Panc1 (cell line): ENCODE results near the gene ATP6V0B. TPM values are rescaled to one million over a fixed set of nuclear protein-coding genes. Genes with fewer than 3 reads are reported as not detected.

Experiments
- ATAC-seq: fragments of 200-7000 bp; cut with Tn5 transposase; 2 replicates; pipeline ENCODE4 v1.9.1; 2020; ENCODE audit warnings: mild to moderate bottlenecking, moderate library complexity
- BruUV-seq: library from RNA; stranded (reverse); fragments of 400-500 nt; replicated peaks from 2 replicates; lab custom pipeline; 2021; lab: Mats Ljungman, UMichigan
- CTCF ChIA-PET: fragments of 300-600 bp; sonication (Branson Sonifier 250); formaldehyde crosslinking; loops from one replicate; lab custom pipeline; 2022; ENCODE audit warnings: antibody characterized with exemption; lab: Charles Lee
- POLR2A ChIA-PET: fragments of 300-600 bp; sonication (Branson Sonifier 250); formaldehyde crosslinking; loops from one replicate; lab custom pipeline; 2022; ENCODE audit warnings: antibody characterized with exemption; lab: Charles Lee
- DNase-seq: peaks from one replicate; pipeline ENCODE4 v3.0.0-alpha.2; 2010; ENCODE audit warnings: low read depth, low spot score
- H3K27ac ChIP-seq: 2 replicates; pipeline ENCODE4 v1.5.1; 2011; ENCODE audit warnings: mild to moderate bottlenecking, low read length, inconsistent platforms
- H3K27me3 ChIP-seq: fragments of 200-500 bp; sonication (Bioruptor generic); 2 replicates; pipeline ENCODE4 v1.6.0; 2014; ENCODE audit warnings: low read length, inconsistent platforms; ENCODE audit not compliant: control insufficient read depth, insufficient read depth
- H3K36me3 ChIP-seq: fragments of 200-500 bp; sonication (Bioruptor generic); 2 replicates; pipeline ENCODE4 v1.5.1; 2014; ENCODE audit warnings: inconsistent platforms, mild to moderate bottlenecking, low read length, moderate library complexity; ENCODE audit not compliant: control insufficient read depth, insufficient read depth
- H3K4me1 ChIP-seq: 2 replicates; pipeline ENCODE4 v1.5.1; 2011; ENCODE audit warnings: inconsistent platforms, mild to moderate bottlenecking, low read length, moderate library complexity; ENCODE audit not compliant: control insufficient read depth, insufficient read depth
- H3K4me3 ChIP-seq, 2 experiments: 2 replicates each; pipeline ENCODE4 v1.5.1; 2011 to 2012; ENCODE audit warnings: low read depth in 2 of 2, low read length in 2 of 2, mild to moderate bottlenecking in 2 of 2, inconsistent platforms in 1 of 2, moderate library complexity in 1 of 2
- H3K9me3 ChIP-seq: fragments of 200-500 bp; sonication (Bioruptor generic); 2 replicates; pipeline ENCODE4 v1.5.1; 2014; ENCODE audit warnings: low read depth, mild to moderate bottlenecking, inconsistent platforms, low read length, moderate library complexity; ENCODE audit not compliant: control insufficient read depth, insufficient read depth
- CTCF ChIP-seq: fragments of 450-650 bp; IDR thresholded peaks from 2 replicates; pipeline ENCODE4 v1.5.1; 2017; ENCODE audit warnings: mild to moderate bottlenecking
- POLR2AphosphoS5 ChIP-seq: IDR thresholded peaks from 2 replicates; pipeline ENCODE4 v1.6.1; 2012; ENCODE audit warnings: mild to moderate bottlenecking, low read depth, low read length, moderate library complexity
- SIN3A ChIP-seq: IDR thresholded peaks from 2 replicates; pipeline ENCODE4 v1.6.1; 2012; ENCODE audit warnings: low read depth, mild to moderate bottlenecking, low read length, moderate library complexity, borderline replicate concordance; ENCODE audit not compliant: insufficient read depth
- TCF7L2 ChIP-seq: IDR thresholded peaks from 2 replicates; pipeline ENCODE4 v1.6.1; 2011; ENCODE audit warnings: mild to moderate bottlenecking, low read depth, low read length, inconsistent platforms
- in situ Hi-C: cut with HindIII; loops from 2 replicates; pipeline ENCODE4 v1.10.0; 2016; ENCODE audit warnings: low sequenced_read_pairs, low pct_unique_long_range_greater_than_20kb
- intact Hi-C: fragments of 100-400 bp; cut with micrococcal nuclease; formaldehyde crosslinking; loops from one replicate; pipeline ENCODE4 v1.10.0; 2022; ENCODE audit not compliant: unreplicated experiment
- total RNA-seq: library from RNA; stranded (reverse); gene quantifications from one replicate; pipeline ENCODE4 v1.2.1, GENCODE V29; 2021; ENCODE audit not compliant: unreplicated experiment
- TF ChIP-seq, protein P1 (sequence below), 2 experiments: IDR thresholded peaks; 2 replicates each; pipeline ENCODE4 v1.6.1; 2011 to 2012; ENCODE audit warnings: low read depth in 2 of 2, control low read depth in 1 of 2, low read length in 1 of 2, mild to moderate bottlenecking in 1 of 2, moderate library complexity in 1 of 2; ENCODE audit not compliant: insufficient read depth in 1 of 2

ATP6V0B gene
- total RNA-seq, 1 experiment from 2014 or later, result 134 TPM

GRCh38 chr1:43954036-43954435, 20.7 kb upstream of the ATP6V0B start:
- ChIA-PET CTCF (interaction anchor here (0.6 kb wide), 1 partner anchor 83 kb away, joined by 3 read pairs; no protein-coding TSS in a partner anchor), POLR2A (no interaction called here)
- no TSS peak for BruUV-seq
- in situ Hi-C loops (no loop called here), intact Hi-C loops (no loop called here)
- Histone ChIP-seq H3K4me1 (no peaks in the 10 kb centered on the region), H3K36me3 (no peaks in the 10 kb centered on the region), H3K27me3 (no peaks in the 10 kb centered on the region), H3K27ac (no peak overlapping the region), H3K4me3 (no peak overlapping the region), H3K9me3 (no peaks in the 10 kb centered on the region)
- DNase-seq (no peak), ATAC-seq (no peak)
- no peak for TF ChIP-seq CTCF
- TF ChIP-seq, protein P1, sequence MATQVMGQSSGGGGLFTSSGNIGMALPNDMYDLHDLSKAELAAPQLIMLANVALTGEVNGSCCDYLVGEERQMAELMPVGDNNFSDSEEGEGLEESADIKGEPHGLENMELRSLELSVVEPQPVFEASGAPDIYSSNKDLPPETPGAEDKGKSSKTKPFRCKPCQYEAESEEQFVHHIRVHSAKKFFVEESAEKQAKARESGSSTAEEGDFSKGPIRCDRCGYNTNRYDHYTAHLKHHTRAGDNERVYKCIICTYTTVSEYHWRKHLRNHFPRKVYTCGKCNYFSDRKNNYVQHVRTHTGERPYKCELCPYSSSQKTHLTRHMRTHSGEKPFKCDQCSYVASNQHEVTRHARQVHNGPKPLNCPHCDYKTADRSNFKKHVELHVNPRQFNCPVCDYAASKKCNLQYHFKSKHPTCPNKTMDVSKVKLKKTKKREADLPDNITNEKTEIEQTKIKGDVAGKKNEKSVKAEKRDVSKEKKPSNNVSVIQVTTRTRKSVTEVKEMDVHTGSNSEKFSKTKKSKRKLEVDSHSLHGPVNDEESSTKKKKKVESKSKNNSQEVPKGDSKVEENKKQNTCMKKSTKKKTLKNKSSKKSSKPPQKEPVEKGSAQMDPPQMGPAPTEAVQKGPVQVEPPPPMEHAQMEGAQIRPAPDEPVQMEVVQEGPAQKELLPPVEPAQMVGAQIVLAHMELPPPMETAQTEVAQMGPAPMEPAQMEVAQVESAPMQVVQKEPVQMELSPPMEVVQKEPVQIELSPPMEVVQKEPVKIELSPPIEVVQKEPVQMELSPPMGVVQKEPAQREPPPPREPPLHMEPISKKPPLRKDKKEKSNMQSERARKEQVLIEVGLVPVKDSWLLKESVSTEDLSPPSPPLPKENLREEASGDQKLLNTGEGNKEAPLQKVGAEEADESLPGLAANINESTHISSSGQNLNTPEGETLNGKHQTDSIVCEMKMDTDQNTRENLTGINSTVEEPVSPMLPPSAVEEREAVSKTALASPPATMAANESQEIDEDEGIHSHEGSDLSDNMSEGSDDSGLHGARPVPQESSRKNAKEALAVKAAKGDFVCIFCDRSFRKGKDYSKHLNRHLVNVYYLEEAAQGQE (IDR thresholded peaks at IDR 0.05; ENCODE audit: insufficient read depth in 1 of 2, low read depth in 2 of 2, low read length in 1 of 2), result no peak

DNA sequence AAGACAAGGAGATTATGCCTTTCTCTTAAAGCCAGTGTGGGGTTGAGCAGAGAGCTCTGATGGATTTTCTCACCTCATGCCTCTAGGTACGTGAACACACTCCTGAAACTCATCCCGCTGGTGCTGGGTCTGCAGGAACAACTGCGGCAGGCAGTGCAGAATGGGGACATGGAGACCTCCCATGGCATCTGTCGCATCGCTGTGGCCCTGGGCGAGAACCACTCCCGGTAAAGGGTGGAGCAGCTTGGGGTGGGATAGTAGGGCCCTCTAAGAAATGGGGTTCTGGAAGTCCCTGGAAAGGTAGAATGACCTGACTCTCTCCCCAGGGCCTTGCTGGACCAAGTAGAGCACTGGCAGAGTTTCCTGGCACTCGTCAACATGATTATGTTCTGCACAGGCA, 18.5 kb upstream of the ATP6V0B start:
- in situ Hi-C loops, result no loop called here
- H3K4me3 ChIP-seq, result no peak overlapping the region
- no TSS peak for BruUV-seq
- no peaks in the 10 kb centered on the region for H3K9me3 ChIP-seq
- CTCF ChIA-PET, result no interaction called here
- POLR2A ChIA-PET, result no interaction called here
- peaks cover 3% of the 10 kb centered on the region for H3K36me3 ChIP-seq
- DNase-seq (no peak), ATAC-seq (no peak)
- intact Hi-C loops, result no loop called here
- no peaks in the 10 kb centered on the region for H3K27me3 ChIP-seq
- H3K27ac ChIP-seq, result no peak overlapping the region
- no peaks in the 10 kb centered on the region for H3K4me1 ChIP-seq
- TF ChIP-seq, protein P1 (IDR thresholded peaks at IDR 0.05; ENCODE audit: insufficient read depth in 1 of 2, low read depth in 2 of 2, low read length in 1 of 2), result no peak
- TF ChIP-seq TCF7L2 (no peak), SIN3A (no peak), POLR2AphosphoS5 (no peak), CTCF (no peak)
